K562 (cell line): ENCODE measurements around the gene C3orf52.

Experiments used
- CEBPG ChIP-seq, 3 experiments: fragments of 200-800 bp in 1 of 3; sonication (Bioruptor generic) in 1 of 3; sonication (generic) in 1 of 3; formaldehyde crosslinking in 1 of 3; IDR thresholded peaks in 2 of 3; conservative IDR thresholded peaks in 1 of 3; 2 replicates each; pipeline versions ENCODE4 v1.6.1 to v1.8.0; 2016 to 2022; ENCODE audit warnings: missing compliant biosample characterization in 2 of 3, missing genetic modification characterization in 2 of 3, mild to moderate bottlenecking in 1 of 3, missing genetic modification reagents in 1 of 3
- E2F1 ChIP-seq: sonication (generic); formaldehyde crosslinking; IDR thresholded peaks from 2 replicates; pipeline ENCODE4 v1.8.1; 2023; ENCODE audit warnings: mild to moderate bottlenecking, missing genetic modification reagents, moderate library complexity
- EGR1 ChIP-seq: fragments of 450-650 bp; conservative IDR thresholded peaks from 2 replicates; pipeline ENCODE4 v1.6.1; 2017; ENCODE audit warnings: mild to moderate bottlenecking
- FOXJ3 ChIP-seq: sonication (generic); formaldehyde crosslinking; IDR thresholded peaks from 2 replicates; pipeline ENCODE4 v1.4.0; 2020; ENCODE audit warnings: mild to moderate bottlenecking, missing genetic modification reagents
- LCOR ChIP-seq: sonication (generic); formaldehyde crosslinking; IDR thresholded peaks from 2 replicates; pipeline ENCODE4 v1.8.0; 2022; ENCODE audit warnings: mild to moderate bottlenecking, missing genetic modification reagents
- NBN ChIP-seq: fragments of 450-650 bp; IDR thresholded peaks from 2 replicates; pipeline ENCODE4 v1.6.1; 2016; ENCODE audit warnings: low read depth, mild to moderate bottlenecking
- POLR2A ChIP-seq: fragments of 450-650 bp; conservative IDR thresholded peaks from 2 replicates; pipeline ENCODE4 v1.6.1; 2016
- RBBP5 ChIP-seq: fragments of 200-600 bp; sonication (generic); IDR thresholded peaks from 2 replicates; pipeline ENCODE4 v1.6.1; 2012; ENCODE audit warnings: borderline replicate concordance, mild to moderate bottlenecking, low read length, control low read depth, inconsistent platforms; ENCODE audit not compliant: insufficient read depth, poor library complexity, severe bottlenecking
- SIN3B ChIP-seq: fragments of 450-650 bp; IDR thresholded peaks from 2 replicates; pipeline ENCODE4 v1.6.1; 2017; ENCODE audit warnings: low read depth, mild to moderate bottlenecking, moderate library complexity
- SRSF1 ChIP-seq: fragments of 200-400 bp; formaldehyde crosslinking; IDR thresholded peaks from 2 replicates; pipeline ENCODE4 v1.6.1; 2017; ENCODE audit warnings: mild to moderate bottlenecking, low read depth, low read length, moderate library complexity
- TBL1XR1 ChIP-seq, 2 experiments: IDR thresholded peaks; 2 replicates each; pipeline ENCODE4 v1.6.1; 2012; ENCODE audit warnings: improper control_type of control experiment in 2 of 2, low read length in 2 of 2, mild to moderate bottlenecking in 1 of 2
- ZSCAN29 ChIP-seq: fragments of 450-650 bp; IDR thresholded peaks from 2 replicates; pipeline ENCODE4 v1.6.1; 2017

GRCh38 chr3:112130638-112130993 lies 44.4 kb downstream of the C3orf52 start:
- TF ChIP-seq NBN (no peak), CEBPG (CRISPR knock-in tag; IDR thresholded peaks at IDR 0.05) (no peak), CEBPG (tag; conservative IDR thresholded peaks at IDR 0.05 in 1 of 2, IDR thresholded peaks at IDR 0.05 in 1 of 2) (no peak), ZSCAN29 (no peak), E2F1 (CRISPR knock-in tag) (no peak), LCOR (no peak), SRSF1 (no peak), TBL1XR1 (IDR thresholded peaks at IDR 0.05; ENCODE audit: low read length in 2 of 2) (no peak), FOXJ3 (CRISPR knock-in tag) (no peak), POLR2A (no peak), RBBP5 (no peak), EGR1 (no peak), SIN3B (no peak)
